NCI-H1930 (cell line): Measurements from ENCODE around the gene BMS1.
"Not testable (repeated sequence)": the region's sequence is repeated elsewhere in the genome, so short reads cannot be mapped to it uniquely, and the experiment has no call there.

Experiments
- DNase-seq, 2 experiments: peaks; one replicate each; lab custom pipeline; 2025; lab: John Stamatoyannopoulos, UW

Gene BMS1, protein sequence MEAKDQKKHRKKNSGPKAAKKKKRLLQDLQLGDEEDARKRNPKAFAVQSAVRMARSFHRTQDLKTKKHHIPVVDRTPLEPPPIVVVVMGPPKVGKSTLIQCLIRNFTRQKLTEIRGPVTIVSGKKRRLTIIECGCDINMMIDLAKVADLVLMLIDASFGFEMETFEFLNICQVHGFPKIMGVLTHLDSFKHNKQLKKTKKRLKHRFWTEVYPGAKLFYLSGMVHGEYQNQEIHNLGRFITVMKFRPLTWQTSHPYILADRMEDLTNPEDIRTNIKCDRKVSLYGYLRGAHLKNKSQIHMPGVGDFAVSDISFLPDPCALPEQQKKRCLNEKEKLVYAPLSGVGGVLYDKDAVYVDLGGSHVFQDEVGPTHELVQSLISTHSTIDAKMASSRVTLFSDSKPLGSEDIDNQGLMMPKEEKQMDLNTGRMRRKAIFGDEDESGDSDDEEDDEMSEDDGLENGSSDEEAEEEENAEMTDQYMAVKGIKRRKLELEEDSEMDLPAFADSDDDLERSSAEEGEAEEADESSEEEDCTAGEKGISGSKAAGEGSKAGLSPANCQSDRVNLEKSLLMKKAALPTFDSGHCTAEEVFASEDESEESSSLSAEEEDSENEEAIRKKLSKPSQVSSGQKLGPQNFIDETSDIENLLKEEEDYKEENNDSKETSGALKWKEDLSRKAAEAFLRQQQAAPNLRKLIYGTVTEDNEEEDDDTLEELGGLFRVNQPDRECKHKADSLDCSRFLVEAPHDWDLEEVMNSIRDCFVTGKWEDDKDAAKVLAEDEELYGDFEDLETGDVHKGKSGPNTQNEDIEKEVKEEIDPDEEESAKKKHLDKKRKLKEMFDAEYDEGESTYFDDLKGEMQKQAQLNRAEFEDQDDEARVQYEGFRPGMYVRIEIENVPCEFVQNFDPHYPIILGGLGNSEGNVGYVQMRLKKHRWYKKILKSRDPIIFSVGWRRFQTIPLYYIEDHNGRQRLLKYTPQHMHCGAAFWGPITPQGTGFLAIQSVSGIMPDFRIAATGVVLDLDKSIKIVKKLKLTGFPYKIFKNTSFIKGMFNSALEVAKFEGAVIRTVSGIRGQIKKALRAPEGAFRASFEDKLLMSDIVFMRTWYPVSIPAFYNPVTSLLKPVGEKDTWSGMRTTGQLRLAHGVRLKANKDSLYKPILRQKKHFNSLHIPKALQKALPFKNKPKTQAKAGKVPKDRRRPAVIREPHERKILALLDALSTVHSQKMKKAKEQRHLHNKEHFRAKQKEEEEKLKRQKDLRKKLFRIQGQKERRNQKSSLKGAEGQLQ

DNA sequence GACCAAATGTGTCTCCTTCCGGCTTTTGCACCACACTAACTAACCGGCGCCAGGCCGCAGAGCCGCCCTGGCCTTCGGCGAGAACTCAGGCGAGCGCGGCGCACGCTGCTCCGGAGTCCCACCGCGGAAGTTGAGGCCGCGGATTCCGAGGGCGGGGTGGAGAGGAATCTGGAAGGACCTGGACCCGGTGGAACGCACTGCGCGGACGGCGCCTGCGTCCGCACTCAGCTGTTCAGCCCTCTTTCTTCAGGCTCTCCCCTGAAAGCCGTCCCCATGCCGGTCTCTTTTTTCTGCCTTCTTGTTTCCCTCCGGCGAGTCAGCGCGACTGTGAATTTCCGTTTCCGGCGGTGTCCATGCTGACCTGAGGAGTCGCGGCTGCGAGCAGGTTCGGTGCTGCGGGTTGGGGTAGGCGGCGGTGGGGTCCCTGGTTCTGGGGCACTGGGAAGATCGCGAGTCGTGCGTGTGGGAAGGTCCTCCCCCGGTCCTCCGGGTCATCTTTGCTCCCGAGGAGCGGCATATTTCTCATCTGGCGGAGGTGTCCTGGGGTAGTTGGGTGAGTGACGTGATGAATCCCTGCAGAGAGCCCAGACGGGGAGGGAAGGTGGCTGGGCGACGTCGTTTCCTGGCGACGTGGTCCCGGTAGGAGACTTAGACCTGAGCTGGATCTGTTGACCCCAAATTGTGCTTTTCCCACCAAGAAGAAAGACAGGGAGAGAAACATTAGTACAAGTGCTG is at the start of gene BMS1:
BMS1 (plus strand) TSS at position 350 of the 735 bp plus-strand sequence. CDS start 1,600 bp downstream, outside the sequence.
- DNase-seq = peak; percentile 40 to 63

DNA sequence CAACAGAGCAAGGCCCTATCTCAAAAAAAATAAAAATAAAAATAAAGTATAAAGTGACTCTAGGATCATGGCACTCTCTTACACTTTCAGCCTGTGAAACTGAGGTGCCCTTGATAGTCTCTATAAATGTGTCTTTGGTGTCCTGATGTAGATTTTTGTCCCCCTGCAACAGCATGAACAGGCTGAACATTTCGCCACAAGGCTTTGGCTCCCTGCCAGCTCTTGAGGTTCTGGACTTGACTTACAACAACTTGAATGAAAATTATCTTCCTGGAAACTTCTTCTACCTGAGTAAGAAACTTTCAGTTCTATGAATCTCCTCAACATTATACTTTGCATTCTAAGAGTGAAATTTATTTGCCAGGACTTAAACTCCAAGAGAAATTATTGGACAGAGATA is 48.1 kb upstream of the BMS1 start:
- no peak for DNase-seq

DNA sequence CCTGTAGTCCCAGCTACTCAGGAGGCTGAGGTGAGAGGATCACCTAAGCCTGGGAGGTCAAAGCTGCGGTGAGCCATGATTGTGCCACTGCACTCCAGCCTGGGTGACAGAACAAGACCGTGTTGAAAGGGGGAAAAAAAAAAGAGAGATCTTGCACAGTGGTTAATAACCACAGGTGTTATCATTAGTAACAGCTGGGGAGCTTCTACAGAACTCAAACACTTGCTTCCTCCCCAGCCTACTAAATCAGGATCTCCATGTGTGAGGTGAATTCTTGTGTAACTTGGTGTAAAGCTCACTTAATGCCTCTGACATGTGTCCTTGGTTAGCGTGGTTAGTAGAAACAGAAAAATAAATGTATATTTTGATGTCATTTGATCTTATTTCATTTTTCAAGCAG is 43.9 kb upstream of the BMS1 start:
- DNase-seq = no peak

DNA sequence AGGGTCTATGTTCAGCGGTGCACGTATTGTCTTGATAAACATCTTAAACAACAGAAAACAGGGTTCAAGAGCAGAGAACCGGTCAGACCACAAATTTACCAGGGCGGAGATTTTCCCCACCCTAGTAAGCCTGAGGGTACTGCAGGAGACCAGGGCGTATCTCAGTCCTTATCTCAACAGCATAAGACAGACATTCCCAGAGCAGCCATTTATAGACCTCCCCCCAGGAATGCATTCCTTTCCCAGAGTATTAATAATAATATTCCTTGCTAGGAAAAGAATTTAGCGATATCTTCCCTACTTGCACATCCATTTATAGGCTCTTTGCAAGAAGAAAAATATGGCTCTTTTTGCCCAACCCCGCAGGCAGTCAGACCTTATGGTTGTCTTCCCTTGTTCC is 41.1 kb upstream of the BMS1 start:
- DNase-seq = not testable (repeated sequence)

DNA sequence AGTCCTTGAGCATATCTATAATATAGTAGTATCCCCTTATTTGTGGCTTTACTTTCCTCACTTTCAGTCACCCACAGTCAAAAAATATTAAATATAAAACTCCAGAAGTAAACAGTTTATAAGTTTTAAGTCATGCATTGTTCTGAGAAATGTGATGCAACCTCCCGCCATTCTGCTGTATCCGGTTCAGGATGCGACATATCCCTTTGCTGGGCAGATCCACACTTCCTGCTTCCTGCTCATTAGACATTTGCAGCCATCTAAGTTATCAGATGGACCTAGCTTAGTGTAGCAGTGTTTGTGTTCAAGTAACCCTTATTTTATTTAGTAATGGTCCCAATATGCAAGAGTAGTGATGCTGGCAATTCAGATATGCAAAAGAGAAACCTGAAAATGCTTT is 38.9 kb upstream of the BMS1 start:
- no peak for DNase-seq

DNA sequence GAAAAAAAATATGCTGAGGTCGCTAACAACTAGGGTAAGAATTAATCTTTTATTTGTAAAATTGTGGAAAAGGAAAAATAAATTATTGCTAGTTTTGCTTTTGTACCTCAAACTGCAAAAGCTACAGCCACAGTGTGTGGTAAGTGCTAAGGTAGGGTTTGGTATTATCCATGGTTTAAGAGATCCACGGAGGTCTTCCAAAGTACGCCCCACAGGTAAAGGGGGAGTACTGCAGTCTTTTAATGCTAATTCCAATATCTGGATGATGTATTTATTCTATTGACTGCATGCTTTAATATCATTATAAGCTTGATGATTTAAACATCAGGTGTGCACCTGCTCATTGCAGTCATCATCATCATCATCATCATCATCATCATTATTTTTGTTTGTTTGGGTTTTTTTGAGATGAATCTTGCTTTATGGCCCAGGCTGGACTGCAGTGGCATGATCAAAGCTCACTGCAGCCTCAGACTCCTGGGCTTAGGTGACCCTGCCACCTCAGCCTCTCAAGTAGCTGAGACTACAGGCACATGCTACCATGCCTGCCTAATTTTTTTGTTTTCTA is 38.4 kb upstream of the BMS1 start:
- DNase-seq = no peak

DNA sequence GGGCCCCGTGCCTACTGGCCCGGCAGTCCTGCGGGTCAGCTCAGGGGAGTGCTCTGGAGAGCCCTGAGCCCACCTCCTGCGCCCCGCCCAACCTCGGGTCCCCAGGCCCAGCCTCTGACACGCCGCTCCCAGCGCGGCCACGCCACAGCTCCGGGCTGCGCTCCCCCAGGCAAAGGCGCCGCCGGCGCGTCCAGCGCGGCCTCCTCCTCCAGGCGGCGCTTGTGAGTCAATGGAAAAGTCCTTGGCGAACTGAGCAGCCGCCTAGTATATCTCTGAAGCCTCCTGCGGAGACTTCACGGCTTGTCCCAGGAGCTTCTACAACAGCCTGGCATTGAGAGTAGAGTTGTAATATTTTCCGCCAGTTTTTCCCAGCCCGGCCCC is 29.5 kb upstream of the BMS1 start:
- peak; percentile 3 to 5 for DNase-seq

DNA sequence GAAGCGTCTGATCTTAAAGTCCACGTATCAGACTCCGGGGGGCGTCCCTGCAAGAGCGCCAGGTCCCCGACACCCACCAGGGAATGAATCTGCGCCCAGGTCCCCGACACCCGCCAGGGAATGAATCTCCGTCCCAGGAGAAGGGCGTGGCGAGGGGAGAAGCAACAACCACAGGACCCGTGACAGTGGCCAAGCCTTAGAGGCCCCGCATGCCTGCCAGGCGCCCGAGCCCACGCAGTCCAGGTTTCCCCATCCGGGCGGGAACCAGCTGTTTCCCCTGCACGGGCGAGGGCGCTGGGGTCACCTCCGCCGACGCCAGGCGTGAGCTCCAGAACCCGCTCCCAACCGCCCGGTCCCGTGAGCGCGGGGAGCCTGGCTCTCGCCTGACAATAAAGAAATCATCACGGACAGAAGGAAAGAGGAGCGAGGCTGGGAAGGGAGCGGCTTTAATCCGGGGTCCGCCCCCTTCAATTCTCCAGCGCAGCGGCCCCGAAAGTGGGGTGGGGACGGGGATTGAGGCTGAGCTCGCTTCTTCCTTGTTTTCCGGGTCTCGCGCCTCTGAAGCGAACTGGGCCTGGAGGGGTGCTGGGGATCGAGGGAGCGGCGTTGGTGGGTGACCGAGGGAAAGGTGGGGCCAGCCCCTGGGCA is 29.0 kb upstream of the BMS1 start:
- no peak for DNase-seq

DNA sequence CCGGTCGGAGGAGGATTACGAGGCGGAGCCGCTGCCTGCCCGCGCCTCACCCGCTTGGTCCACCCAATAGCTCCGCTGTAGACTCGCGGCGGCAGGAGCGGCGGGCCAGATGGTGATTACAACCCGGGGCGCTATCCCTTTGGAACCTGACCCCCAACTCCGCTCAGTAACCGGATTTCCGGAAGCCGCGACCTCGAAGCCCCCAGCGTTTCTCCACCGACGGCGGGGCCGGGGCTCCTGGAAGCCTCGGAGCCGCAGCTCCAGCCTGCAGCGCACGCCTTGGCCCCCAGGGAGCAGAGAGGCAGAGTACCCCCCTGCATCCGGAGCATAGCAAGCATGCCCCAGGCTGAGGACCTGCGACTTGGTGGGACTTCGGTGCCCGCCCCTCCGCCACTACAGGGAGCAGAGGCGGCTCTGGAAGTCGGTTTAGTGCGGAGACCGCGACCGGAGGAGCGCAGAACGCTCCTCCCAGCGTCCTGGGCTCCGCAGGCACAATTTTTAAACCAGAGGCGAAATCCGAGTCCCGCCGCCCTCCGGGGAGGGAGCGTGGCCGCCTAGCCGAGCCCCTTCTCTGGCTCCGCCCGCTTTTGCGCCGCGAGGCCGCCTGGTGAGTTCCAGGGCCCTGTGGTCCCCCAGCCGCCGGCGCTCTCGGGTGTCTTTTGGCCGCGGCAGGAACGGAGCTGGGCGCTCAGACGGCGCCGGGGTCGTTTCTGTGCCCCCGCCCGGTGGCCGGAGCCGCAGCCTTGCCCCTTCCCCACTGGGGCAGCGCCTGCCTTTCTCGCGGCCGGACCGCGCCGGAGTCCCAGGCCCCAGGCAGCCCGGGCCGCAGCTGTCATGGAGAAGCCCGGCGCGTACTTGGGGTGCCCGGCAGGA is 28.2 kb upstream of the BMS1 start:
- DNase-seq = no peak

DNA sequence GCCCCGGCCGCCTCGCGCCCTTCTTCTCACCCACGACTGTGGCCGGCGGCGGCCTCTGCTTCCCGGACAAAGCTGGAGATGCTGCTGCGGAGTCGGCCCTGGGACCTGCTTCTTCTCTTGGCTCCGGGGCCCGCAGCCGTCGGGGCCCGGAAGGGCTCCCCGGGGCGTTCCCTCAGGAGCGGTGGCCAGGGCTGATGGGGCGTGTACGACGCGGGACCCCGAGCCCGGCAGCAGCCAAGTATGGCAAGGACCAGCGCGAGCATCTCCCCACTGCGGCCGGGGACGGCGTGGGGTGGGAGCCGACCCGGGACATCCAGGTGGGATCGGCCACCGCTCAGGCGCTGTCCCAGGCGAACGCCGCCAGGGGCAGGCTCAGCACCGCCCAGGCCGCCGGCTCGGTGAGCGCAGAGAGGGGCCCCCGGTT is 27.6 kb upstream of the BMS1 start:
- no peak for DNase-seq

DNA sequence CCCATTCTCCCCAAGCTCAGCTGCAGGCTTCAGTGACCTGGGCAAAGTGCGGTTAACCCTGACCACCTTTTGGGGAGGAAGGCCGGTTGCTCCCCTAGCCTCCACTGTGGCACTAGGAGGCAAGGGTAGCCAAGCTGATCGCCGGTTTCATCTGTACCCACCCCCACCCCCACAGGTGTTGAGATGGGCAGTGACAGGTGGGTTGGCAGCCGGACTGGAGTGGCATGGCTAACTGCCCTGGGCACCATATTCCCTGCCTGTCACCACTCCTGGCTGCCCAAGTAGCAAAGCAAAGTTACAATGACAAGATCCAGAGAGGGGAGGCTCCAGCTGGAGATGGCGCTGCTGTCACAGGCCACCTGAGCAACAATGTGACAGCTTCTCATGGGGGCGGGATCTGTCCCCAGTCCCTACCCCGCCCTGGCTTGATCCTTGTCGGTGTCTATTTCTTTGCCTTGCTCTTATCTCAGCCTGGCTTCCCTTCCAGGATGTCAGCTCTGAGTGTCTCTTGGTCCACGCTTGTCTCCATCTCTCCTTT is 27.0 kb upstream of the BMS1 start:
- DNase-seq = no peak

DNA sequence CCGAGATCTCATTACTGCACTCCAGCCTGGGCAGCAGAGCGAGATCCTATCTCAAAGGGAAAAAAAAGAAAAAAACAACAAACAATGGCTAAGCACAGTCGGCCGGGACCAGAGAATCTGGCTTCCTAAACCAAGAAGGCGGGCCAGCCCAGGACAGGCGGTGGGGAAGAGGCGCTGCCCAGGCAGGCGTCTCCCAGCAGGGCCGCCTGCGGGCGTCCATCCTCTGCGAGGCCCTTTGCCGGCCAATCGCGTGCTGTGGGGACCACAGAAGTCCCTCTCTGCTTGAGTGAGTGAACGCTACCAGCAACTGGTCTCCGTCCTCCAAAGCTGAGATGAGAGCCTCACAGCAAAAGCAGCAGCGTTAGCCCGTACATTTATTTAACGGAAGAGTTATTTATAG is 14.7 kb upstream of the BMS1 start:
- no peak for DNase-seq

DNA sequence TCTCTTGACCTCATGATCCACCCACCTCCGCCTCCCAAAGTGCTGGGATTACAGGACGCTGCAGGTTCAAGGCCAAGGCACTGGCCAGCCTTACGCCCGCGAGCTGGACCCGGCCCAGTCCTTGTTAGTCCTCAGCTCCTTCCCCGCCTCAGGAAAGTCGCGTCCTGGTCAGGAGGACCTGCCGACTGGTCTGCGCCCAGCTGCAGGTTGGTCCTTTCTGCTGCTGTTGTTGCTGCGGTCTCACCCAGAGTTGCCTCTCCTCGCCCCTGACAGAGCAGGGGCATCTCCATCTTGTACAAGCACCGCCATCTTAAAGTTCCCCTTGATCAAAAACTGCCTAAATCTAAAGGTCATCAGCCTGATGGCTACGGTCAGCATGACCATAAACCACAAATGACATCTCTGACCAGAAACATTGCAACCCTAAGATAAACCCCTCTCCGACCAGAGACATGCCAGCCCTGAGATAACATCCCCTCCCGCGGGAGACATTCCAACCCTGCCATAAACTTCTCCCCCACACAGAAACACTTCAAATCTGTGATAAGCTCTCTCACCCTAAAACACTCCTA is 13.9 kb upstream of the BMS1 start:
- DNase-seq = no peak

DNA sequence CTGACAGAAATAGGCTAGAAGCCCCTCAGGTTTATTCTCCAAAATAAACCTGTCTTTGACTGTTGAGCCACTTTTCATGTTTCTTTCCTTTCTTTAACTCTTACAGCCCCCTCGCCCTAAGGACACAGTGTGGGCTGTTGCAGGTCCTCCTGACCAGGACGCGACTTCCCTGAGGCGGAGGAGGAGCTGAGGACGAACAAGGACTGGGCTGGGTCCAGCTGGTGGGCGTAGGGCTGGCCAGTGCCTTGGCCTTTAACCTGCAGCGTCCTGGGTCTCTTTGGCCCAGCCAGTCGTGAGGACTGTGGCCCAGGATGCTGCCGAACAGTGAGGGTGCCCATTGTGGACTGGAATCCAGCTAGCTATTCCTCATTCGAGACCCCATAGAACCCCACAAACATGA is 13.4 kb upstream of the BMS1 start:
- no peak for DNase-seq

DNA sequence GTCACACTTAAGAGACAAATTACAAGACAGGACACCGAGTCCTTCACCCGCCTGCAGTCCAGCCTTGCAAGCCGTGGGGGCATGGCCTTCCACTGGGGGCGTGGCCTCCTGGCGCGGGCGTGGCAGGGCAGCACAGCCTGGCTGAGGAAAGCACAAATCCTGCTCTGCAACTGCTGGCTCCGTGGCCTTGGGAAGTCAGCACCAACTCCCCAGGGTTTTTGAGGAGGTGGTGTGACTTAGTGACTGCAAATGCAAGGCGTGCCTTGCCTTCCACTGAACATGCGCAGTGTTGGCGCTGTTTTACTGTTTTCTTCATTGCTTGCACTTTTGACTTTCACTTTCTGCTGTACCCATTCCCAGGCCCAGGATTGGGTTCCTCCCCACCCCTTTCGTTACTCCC is 12.9 kb upstream of the BMS1 start:
- no peak for DNase-seq

DNA sequence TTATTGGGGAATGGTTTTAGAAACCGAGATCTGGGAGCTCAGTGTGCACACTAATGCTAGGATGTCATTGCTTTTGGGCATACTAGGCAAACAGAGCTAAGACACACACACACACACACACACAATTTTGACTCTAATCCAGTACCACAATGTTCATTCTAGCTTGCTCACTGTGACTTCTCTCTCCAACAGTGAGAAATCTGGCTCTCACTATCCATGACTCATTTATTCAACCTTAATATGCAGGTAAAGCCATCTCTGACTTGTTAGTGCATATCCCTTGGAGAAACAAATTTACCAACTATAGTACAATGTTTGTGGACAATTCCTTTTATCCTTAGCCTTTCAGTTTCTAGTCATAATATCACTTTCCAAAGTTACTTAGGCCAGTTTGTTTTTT is 5.9 kb upstream of the BMS1 start:
- no peak for DNase-seq

DNA sequence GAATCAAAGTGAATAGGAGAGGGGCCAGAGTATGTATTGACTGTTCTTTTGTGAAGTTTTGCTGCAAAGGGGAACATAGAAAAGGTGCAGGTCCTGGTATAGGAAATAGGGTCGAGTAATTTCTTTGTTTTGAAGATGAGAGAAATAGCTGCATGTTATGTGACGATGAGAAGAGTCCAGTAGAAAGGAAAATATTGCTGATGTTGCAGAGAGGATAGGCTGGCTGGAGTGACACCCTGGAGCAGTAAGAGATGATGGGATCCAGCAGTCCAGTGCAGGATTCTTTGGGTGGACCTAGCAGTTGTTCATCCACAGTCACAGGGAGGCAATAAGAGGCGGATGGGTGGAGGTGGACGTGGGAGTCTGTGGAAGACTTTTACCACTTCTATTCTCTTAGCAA is 2.1 kb upstream of the BMS1 start:
- no peak for DNase-seq

DNA sequence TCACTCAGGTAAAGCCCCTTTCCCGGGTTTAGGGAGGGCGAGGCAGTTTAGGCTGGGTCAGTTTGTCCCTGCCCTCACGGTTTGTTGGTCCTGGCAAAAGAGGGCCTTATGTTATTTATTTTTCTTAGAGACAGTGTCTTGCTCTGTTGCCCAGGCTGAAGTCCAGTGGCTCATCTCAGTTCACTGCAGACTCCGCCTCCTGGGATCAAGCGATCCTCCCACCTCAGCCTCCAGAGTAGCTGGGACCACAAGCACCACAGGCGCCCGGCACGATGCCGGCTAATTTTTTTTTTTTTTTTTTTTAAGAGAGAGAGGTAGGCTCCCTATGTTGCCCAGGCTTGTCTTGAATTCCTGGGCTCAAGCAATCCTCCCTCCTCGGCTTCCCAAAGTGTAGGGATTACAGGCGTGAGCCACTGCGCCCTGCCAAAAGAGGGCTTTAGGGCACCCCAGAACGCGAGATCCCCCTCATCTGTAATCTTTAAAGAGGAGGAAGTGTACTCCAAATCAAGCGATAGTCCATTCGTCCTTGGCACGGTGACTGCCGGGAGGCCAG is 626 bp upstream of the BMS1 start:
- no peak for DNase-seq

DNA sequence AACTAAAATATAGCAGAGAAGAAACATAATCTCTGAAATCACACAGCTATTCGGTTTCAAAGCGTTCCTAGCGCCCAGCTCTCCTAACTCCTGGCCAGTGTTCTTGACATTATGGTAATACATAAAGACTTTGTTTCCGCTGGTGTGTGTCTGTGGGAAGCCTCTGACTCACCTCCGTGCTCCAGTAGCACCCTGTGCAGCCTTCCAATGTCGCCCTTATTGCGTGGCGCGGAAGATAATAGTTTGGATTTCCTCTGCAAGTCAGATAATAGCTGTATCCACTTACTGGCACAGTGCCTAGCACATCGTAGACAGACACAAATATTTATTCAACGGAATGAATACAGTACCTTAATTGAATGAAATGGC is 570 bp downstream of the BMS1 start:
- no peak for DNase-seq
